ENCODE measurements around the gene UST. TPM values are rescaled to one million over a fixed set of nuclear protein-coding genes. Genes with fewer than 3 reads are reported as not detected.

UST gene
- total and polyA plus RNA-seq, 2 of the 8 experiments (the other 6 are each of a cell fraction or from before 2014, with no cell fraction given): 13.5 to 34.5 TPM

DNA sequence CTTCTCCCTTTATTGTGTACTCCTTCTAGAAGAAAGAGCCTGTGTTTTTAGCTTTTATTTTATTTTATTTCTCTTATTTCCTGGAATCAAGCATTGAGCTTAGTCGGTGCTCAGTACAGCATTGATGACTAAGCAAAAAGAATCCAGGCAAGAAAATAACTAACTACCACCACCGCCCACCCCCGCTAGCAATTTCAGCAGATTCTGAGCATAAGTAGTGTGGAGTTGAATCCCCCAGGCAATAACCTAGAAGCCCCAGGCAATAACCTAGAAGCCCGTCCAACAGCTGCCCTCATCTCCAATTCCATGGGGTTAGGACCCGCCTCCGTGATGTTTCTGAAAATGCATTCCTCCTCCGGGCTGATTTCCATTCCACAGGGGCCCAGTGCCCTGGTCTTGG, 312.7 kb downstream of the UST start:
- Histone ChIP-seq H3K27me3 (replicated peaks in 1 of 4; ENCODE audit: control insufficient read depth in 3 of 4, extremely low read depth in 1 of 4, insufficient read depth in 3 of 4, low read length in 3 of 4) (no peaks in the 10 kb centered on the region), H3K4ac (replicated peaks; ENCODE audit: insufficient read length, low read depth, low read length) (no peak overlapping the region), H3K23ac (ENCODE audit: insufficient read length) (no peak overlapping the region), H3K14ac (ENCODE audit: insufficient read length) (no peak overlapping the region), H3K4me2 (ENCODE audit: insufficient read depth in 1 of 2, low read depth in 2 of 2, low read length in 2 of 2) (no peak overlapping the region), H3K23me2 (ENCODE audit: low read depth, low read length) (no peaks in the 10 kb centered on the region; the same call in 1 of the 2 replicates), H3K4me3 (ENCODE audit: extremely low read depth in 1 of 4, insufficient read depth in 2 of 4, low read depth in 3 of 4, low read length in 4 of 4) (no peak overlapping the region), H3K79me2 (ENCODE audit: control insufficient read depth in 1 of 2, insufficient read depth in 2 of 2, low read length in 2 of 2) (no peaks in the 10 kb centered on the region), H2BK120ac (replicated peaks; ENCODE audit: low read depth, low read length) (no peak overlapping the region), H3K18ac (ENCODE audit: extremely low read depth, low read length) (no peak overlapping the region), H4K8ac (ENCODE audit: extremely low read depth, insufficient read depth, low read length) (no peak overlapping the region; the same call in 1 of the 2 replicates), H3K56ac (replicated peaks; ENCODE audit: insufficient read length, low read depth, low read length) (no peak overlapping the region), H2BK12ac (ENCODE audit: low read depth, low read length) (no peak overlapping the region), H3K27ac (ENCODE audit: low read depth, low read length) (no peak overlapping the region), H3K4me1 (replicated peaks in 1 of 4; ENCODE audit: control insufficient read depth in 3 of 4, insufficient read depth in 4 of 4, low read length in 3 of 4) (peaks cover 0 to 2% (median 0%) of the 10 kb centered on the region in 4 experiments; a peak in 1 of 7 replicates), H3K9ac (replicated peaks in 1 of 4; ENCODE audit: extremely low read depth in 1 of 4, low read depth in 3 of 4, low read length in 3 of 4) (no peak overlapping the region), H4K91ac (replicated peaks; ENCODE audit: insufficient read length, low read length) (no peak overlapping the region), H2BK20ac (ENCODE audit: low read length) (no peak overlapping the region), H2BK5ac (ENCODE audit: low read depth, low read length) (no peak overlapping the region), H2AFZ (ENCODE audit: low read length) (no peak overlapping the region), H2AK5ac (ENCODE audit: low read depth, low read length) (no peak overlapping the region), H4K5ac (ENCODE audit: insufficient read length, low read depth, low read length) (no peak overlapping the region), H4K20me1 (replicated peaks in 1 of 2; ENCODE audit: control insufficient read depth in 1 of 2, insufficient read depth in 2 of 2, low read length in 2 of 2) (no peaks in the 10 kb centered on the region), H3K9me3 (ENCODE audit: insufficient read depth in 2 of 2, low read depth in 1 of 2, low read length in 1 of 2) (no peaks in the 10 kb centered on the region), H3K79me1 (ENCODE audit: low read depth, low read length) (no peaks in the 10 kb centered on the region), H3K36me3 (ENCODE audit: control insufficient read depth in 2 of 4, insufficient read depth in 4 of 4, low read length in 3 of 4) (no peaks in the 10 kb centered on the region), H2BK15ac (ENCODE audit: low read length) (no peak overlapping the region)
- ChIA-PET CTCF (ENCODE audit: partially characterized antibody) (interaction anchor here (0.8 to 1.6 kb wide), 5 partner anchors 15 to 33 kb away, joined by 3 to 11 read pairs (median 4); no protein-coding TSS in a partner anchor), POLR2A (ENCODE audit: partially characterized antibody) (no interaction called here)
- FAIRE-seq: no peak
- WGBS, 2 experiments (ENCODE audit: extremely low coverage in 1 of 2, insufficient coverage in 1 of 2, insufficient read length in 1 of 2, insufficient replicate concordance in 2 of 2, low coverage in 1 of 2, low lambda C conversion rate in 2 of 2, missing lambda C conversion rate in 1 of 2): 88% methylated on average over 7 of the region's 7 CpGs; no CpG with 5 or more reads in 1 of the 2 experiments
- DNase-seq (ENCODE audit: low read depth in 1 of 2, low spot score in 2 of 2): no peak
- TF ChIP-seq EZH2 (IDR thresholded peaks at IDR 0.05; ENCODE audit: low read depth, low read length, severe bottlenecking) (no peak), SRF (IDR thresholded peaks at IDR 0.05; ENCODE audit: low read depth, low read length) (no peak), TEAD4 (IDR thresholded peaks at IDR 0.05; ENCODE audit: low read depth, low read length) (no peak), KDM4A (IDR thresholded peaks at IDR 0.05; ENCODE audit: low read depth, low read length, severe bottlenecking) (no peak), BCL11A (IDR thresholded peaks at IDR 0.05; ENCODE audit: low read depth in 2 of 2, low read length in 2 of 2) (no peak), FOSL1 (IDR thresholded peaks at IDR 0.05; ENCODE audit: insufficient read depth, low read depth, low read length) (no peak), MAFK (IDR thresholded peaks at IDR 0.05; ENCODE audit: low read depth, low read length) (0 out of 2 replicates have a peak, but pooled peaks have one; percentile 47), BACH1 (IDR thresholded peaks at IDR 0.05; ENCODE audit: low read length) (peak; percentile 51; the same call in 1 of the 2 replicates), GTF2F1 (IDR thresholded peaks at IDR 0.05; ENCODE audit: borderline replicate concordance, low read depth, low read length) (no peak), KDM1A (IDR thresholded peaks at IDR 0.05; ENCODE audit: borderline replicate concordance, low read length) (no peak), SP4 (IDR thresholded peaks at IDR 0.05; ENCODE audit: low read length) (no peak)
- TF ChIP-seq, protein P1, sequence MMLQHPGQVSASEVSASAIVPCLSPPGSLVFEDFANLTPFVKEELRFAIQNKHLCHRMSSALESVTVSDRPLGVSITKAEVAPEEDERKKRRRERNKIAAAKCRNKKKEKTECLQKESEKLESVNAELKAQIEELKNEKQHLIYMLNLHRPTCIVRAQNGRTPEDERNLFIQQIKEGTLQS (IDR thresholded peaks at IDR 0.05; ENCODE audit: insufficient read depth, low read depth, low read length): no peak

Data from H1 (cell line).